GM12864 (cell line): ENCODE results near the gene SYNE3.

Source experiments
- DNase-seq: peaks from one replicate; pipeline ENCODE4 v3.0.0-alpha.2; 2011; ENCODE audit warnings: low read depth
- H3K4me3 ChIP-seq: 2 replicates; pipeline ENCODE4 v1.5.1; 2011; ENCODE audit warnings: mild to moderate bottlenecking, low read depth, low read length, control low read depth
- TF ChIP-seq, protein P1 (sequence below): IDR thresholded peaks from 2 replicates; pipeline ENCODE4 v1.5.1; 2011; ENCODE audit warnings: low read depth, mild to moderate bottlenecking, moderate library complexity, low read length, control low read depth, inconsistent platforms; ENCODE audit errors: missing control alignments

The SYNE3 gene

DNA sequence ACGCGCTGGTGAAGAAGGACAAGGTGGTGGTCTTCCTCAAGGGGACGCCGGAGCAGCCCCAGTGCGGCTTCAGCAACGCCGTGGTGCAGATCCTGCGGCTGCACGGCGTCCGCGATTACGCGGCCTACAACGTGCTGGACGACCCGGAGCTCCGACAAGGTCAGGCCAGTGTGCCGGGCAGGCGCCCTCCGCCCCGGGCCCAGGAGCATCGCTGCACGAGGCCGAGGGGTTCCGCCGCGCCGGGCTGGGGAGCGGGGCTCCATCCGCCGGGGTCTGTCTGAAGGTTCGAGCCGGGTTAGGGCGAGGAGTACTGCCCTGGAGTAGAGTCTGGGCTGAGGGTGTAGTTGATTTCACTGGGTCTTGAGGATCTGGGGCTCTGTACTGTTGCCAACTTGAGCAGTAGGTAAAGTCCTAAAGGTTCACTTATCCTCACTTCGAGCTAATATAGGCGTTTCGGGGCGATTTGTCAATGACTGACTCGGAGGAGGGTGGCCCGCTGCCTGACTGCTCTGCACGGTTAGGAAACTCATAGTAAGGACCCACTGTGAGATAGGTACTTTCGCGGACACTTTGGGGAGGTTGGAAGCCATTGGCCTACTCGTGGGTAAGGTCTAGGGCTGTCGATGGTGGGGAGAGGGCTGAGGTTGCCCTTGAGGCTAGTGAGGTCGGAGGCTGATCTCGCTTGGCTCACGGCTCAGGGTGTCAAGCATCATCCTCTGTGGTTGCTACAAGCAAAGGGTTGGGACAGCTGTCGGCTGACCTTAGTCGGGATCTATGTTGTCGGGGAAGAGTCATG is 19.0 kb upstream of the SYNE3 start:
- peak overlapping the region; percentile 98 for H3K4me3 ChIP-seq
- TF ChIP-seq, protein P1, sequence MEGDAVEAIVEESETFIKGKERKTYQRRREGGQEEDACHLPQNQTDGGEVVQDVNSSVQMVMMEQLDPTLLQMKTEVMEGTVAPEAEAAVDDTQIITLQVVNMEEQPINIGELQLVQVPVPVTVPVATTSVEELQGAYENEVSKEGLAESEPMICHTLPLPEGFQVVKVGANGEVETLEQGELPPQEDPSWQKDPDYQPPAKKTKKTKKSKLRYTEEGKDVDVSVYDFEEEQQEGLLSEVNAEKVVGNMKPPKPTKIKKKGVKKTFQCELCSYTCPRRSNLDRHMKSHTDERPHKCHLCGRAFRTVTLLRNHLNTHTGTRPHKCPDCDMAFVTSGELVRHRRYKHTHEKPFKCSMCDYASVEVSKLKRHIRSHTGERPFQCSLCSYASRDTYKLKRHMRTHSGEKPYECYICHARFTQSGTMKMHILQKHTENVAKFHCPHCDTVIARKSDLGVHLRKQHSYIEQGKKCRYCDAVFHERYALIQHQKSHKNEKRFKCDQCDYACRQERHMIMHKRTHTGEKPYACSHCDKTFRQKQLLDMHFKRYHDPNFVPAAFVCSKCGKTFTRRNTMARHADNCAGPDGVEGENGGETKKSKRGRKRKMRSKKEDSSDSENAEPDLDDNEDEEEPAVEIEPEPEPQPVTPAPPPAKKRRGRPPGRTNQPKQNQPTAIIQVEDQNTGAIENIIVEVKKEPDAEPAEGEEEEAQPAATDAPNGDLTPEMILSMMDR, result no peak
- DNase-seq, result no peak

DNA sequence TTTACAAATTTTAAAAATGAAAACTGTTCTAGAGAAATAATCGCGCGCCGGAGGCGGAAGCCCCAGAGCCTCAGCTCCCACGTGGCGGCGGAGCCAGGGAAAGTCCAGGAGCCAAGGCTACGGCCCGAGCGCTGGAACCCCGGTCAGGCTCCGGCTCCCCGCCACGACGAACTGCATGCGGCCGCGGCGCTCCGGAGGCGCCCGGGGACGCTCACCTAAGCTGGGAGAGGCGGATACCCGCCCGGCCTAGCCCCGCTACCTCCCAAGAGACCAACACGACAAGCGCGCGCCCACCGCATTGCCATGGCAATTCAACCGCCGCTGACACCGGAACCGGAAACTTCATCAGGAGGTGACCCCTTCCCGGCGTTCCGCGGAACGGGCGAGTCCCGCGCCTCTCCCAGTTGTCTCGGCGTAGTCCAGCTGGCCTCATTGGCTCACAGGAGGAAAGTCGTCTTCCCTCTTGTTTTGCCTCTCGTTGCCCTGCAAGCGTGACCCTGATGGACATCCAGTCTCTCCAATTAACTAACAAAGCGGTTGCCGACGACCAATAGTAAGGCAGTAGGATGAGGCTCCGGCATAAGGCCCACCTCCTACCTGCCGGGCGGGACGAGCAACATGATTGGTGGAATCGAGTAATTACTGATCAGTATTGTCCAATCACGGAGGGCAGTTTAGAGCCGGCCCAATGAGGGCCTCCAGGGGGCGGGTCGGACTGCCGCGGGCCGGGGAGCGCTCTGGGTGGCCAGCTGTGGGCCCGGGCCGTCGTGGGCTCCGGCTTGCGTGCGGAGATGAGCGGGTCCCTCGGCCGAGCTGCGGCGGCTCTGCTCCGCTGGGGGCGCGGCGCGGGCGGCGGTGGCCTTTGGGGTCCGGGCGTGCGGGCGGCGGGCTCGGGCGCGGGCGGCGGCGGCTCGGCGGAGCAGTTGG is 18.1 kb upstream of the SYNE3 start, which contains the start of gene GLRX5:
GLRX5 (plus strand) TSS at position 752 of the 927 bp plus-strand sequence; CDS start at position 792, 40 bp downstream.
- TF ChIP-seq, protein P1, result no peak
- H3K4me3 ChIP-seq, result peak within 1 kb of the TSS; percentile 98
- peak; percentile 100 for DNase-seq

DNA sequence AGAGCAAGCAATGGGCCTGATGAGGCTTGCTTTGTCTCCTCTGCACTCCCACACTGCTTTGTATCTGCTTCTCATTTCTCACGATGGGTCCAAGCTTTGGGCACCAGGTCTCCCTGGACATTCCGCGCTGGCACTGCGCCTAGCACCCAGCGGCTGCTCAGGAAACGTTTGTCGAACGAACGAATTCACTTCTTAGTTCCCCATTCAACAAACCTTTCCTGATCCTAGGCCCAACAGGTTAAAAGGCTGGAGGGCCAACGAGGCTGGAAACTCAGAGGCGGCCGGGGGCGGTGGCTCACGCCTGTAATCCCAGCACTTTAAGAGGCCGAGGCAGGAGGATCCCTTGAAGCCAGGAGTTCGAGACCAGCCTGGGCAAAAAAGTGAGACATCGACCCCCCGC is 17.4 kb upstream of the SYNE3 start:
- no peak for DNase-seq
- TF ChIP-seq, protein P1, result no peak
- peak overlapping the region; percentile 98 for H3K4me3 ChIP-seq

DNA sequence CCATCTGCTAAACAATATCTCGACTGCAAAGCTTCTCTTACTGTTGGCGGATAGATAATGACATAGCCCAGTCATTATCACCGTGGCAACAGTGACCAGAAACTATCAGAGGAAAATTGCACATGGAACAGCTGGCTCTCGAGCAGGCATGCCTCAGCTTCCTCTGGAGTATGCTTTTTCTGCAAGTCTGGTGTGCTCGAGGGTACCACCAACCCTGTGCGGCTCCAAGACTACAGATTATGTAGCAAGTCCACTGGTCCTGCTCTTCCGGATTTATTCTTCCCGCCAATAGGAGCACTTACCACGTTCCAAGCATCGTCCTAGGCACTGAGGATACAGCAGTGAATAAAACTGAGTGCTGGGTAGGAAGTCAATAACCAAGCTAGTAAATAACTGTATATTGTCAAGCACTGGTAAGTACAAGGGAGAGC is 17.0 kb upstream of the SYNE3 start:
- TF ChIP-seq, protein P1, result no peak
- DNase-seq, result no peak
- peak overlapping the region; percentile 98 for H3K4me3 ChIP-seq

DNA sequence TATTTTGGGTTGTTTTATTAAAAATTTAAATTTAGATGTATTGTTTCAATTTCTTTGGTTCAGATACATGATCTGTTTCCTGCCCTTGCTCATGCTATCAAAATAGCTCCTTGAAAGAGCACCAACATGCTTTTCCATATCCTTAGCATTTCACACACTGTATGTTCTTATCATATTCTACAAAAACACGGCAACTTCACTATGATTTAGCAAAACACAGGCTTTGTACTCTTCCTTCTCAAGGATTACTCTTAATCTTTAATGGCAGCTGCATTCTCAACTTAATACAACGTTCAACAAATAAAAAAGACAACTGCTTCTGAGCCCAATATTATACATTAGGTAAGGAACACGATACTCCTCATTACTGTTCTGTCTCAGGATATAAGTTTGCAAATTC is 15.5 kb upstream of the SYNE3 start:
- peak overlapping the region; percentile 98 for H3K4me3 ChIP-seq
- TF ChIP-seq, protein P1, result no peak
- DNase-seq, result no peak

DNA sequence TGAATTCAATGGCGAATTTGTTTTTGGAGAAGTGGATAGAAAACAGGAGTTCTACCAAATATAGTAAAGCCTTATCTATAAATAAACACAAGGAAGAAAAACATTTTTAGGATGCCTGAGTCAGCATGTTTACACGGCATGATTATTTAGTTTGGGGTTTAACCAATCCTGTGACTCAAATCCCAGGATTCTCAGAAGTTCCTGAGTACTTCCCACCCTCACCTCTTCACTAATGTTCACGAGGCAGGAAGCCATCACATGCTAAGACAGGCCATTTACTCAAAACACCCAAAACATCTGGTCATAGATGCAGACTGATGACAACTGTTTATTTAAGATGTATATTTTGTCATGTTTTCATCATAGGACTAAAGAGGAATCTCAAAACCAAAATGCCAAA is 15.0 kb upstream of the SYNE3 start:
- no peak overlapping the region; the same call in 1 of the 2 replicates for H3K4me3 ChIP-seq
- TF ChIP-seq, protein P1, result no peak
- DNase-seq, result no peak
